Measurements from ENCODE around the gene CPAMD8. TPM values are rescaled to one million over a fixed set of nuclear protein-coding genes. Genes with fewer than 3 reads are reported as not detected.
A peak's percentile ranks its signal among the peaks of the same experiment; 100 is the strongest.

The CPAMD8 gene
- total and polyA plus RNA-seq, 9 of the 15 experiments (the other 6 are each of a cell fraction or from before 2014, with no cell fraction given): 0.20 to 2.1 (median 1.3) TPM

DNA sequence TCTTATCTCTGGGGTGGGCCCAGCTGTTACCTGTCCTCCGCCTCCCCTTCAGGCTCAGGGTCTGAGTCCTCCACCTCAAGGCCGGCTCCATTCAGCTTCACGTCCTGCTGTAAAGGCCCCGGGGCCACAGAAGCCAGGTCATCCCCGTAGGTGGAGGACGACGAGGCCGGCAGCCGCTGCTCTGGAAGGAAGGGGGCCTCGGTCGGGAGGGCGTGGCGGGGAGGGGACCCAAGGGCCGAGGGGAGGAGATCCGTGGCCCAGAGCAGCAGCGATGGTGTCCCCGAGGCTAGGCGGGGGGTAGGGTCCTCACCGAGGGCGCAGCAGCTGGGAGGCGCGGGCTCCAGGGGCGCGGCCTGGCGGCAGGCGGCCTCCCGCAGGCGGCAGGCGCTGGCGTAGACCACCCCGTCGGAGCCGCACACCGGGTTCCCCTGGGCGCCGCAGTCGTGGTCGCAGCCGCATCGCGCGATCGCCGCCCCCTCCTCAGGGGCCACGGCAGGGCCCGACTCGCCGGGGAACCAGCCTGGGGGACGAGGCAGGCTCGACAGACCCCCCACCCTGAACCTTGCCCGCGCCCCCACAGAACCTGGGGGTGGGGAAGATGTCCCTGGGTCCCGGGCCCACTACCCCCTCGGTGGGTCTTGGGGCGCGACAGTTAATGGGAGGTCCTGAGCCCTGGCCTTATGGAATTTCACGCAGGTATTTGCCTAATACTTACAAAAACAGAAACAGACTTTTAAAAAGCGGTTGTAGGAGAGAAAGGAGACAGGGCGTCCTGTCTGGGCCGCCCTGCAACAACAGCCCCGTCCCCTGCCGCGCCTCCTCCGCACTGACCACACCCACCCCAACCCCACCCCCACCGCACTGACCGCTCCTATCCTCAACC, 130.2 kb downstream of the CPAMD8 start (continued):
- TF ChIP-seq HSF4 (CRISPR knock-in tag; IDR thresholded peaks at IDR 0.05; ENCODE audit: borderline replicate concordance): no peak
- no peak for TF ChIP-seq NRF1 (conservative IDR thresholded peaks at IDR 0.05 in 1 of 2, IDR thresholded peaks at IDR 0.05 in 1 of 2)
- TF ChIP-seq, protein P1, sequence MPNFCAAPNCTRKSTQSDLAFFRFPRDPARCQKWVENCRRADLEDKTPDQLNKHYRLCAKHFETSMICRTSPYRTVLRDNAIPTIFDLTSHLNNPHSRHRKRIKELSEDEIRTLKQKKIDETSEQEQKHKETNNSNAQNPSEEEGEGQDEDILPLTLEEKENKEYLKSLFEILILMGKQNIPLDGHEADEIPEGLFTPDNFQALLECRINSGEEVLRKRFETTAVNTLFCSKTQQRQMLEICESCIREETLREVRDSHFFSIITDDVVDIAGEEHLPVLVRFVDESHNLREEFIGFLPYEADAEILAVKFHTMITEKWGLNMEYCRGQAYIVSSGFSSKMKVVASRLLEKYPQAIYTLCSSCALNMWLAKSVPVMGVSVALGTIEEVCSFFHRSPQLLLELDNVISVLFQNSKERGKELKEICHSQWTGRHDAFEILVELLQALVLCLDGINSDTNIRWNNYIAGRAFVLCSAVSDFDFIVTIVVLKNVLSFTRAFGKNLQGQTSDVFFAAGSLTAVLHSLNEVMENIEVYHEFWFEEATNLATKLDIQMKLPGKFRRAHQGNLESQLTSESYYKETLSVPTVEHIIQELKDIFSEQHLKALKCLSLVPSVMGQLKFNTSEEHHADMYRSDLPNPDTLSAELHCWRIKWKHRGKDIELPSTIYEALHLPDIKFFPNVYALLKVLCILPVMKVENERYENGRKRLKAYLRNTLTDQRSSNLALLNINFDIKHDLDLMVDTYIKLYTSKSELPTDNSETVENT (CRISPR knock-in tag; IDR thresholded peaks at IDR 0.05): peak; percentile 14; the same call in 1 of the 2 replicates
- TF ChIP-seq NBN (IDR thresholded peaks at IDR 0.05; ENCODE audit: low read depth): no peak
- TF ChIP-seq, protein P2, sequence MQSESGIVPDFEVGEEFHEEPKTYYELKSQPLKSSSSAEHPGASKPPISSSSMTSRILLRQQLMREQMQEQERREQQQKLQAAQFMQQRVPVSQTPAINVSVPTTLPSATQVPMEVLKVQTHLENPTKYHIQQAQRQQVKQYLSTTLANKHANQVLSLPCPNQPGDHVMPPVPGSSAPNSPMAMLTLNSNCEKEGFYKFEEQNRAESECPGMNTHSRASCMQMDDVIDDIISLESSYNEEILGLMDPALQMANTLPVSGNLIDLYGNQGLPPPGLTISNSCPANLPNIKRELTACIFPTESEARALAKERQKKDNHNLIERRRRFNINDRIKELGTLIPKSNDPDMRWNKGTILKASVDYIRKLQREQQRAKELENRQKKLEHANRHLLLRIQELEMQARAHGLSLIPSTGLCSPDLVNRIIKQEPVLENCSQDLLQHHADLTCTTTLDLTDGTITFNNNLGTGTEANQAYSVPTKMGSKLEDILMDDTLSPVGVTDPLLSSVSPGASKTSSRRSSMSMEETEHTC (IDR thresholded peaks at IDR 0.05): no peak
- TF ChIP-seq MIER1 (IDR thresholded peaks at IDR 0.05; ENCODE audit: low read depth): no peak
- no peak; the same call in 1 of the 2 replicates for TF ChIP-seq ZBTB26 (CRISPR knock-in tag; IDR thresholded peaks at IDR 0.05)
- no peak for TF ChIP-seq CTCF (IDR thresholded peaks at IDR 0.05 in 2 of 3, conservative IDR thresholded peaks at IDR 0.05 in 1 of 3; ENCODE audit: insufficient read depth in 2 of 3, low read depth in 1 of 3, low read length in 3 of 3)
- 0 out of 2 replicates have a peak, but pooled peaks have one; percentile 23 for TF ChIP-seq MTA3 (IDR thresholded peaks at IDR 0.05; ENCODE audit: borderline replicate concordance)
- TF ChIP-seq, protein P3, sequence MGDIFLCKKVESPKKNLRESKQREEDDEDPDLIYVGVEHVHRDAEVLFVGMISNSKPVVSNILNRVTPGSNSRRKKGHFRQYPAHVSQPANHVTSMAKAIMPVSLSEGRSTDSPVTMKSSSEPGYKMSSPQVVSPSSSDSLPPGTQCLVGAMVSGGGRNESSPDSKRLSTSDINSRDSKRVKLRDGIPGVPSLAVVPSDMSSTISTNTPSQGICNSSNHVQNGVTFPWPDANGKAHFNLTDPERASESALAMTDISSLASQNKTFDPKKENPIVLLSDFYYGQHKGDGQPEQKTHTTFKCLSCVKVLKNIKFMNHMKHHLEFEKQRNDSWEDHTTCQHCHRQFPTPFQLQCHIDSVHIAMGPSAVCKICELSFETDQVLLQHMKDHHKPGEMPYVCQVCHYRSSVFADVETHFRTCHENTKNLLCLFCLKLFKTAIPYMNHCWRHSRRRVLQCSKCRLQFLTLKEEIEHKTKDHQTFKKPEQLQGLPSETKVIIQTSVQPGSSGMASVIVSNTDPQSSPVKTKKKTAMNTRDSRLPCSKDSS (IDR thresholded peaks at IDR 0.05; ENCODE audit: low read depth, partially characterized antibody): no peak
- TF ChIP-seq HMBOX1 (IDR thresholded peaks at IDR 0.05): no peak
- TF ChIP-seq PCBP2 (IDR thresholded peaks at IDR 0.05; ENCODE audit: low read depth, low read length, poor library complexity, severe bottlenecking): no peak
